B cell (primary cell): ENCODE measurements around the gene CDC42BPG.

ENCODE experiments used
- CTCF ChIP-seq: fragments of 200-600 bp; IDR thresholded peaks from one replicate; pipeline ENCODE4 v1.8.0; 2022; ENCODE audit warnings: antibody characterized with exemption, mild to moderate bottlenecking
- EZH2 ChIP-seq: IDR thresholded peaks from 2 replicates; pipeline ENCODE4 v1.6.1; 2012; ENCODE audit warnings: borderline replicate concordance, low read depth, mild to moderate bottlenecking, moderate library complexity, low read length; ENCODE audit not compliant: insufficient read depth, poor library complexity, severe bottlenecking

GRCh38 chr11:64803846-64804345 is 40.6 kb downstream of the CDC42BPG start:
- TF ChIP-seq CTCF (no peak), EZH2 (no peak)
